Nephron progenitor cell (in vitro differentiated cells): ENCODE measurements around the gene PEX16.

ENCODE experiments used
- DNase-seq: peaks from one replicate; pipeline ENCODE4 v3.0.0; 2021
- H3K27ac Mint-ChIP-seq: 2 replicates; pipeline ENCODE4 v1.8.0; 2021; ENCODE audit warnings: mild to moderate bottlenecking, moderate library complexity, mixed read lengths
- H3K27me3 Mint-ChIP-seq: 2 replicates; pipeline ENCODE4 v1.8.0; 2021; ENCODE audit warnings: mild to moderate bottlenecking, low read depth, mixed read lengths; ENCODE audit not compliant: poor library complexity
- H3K36me3 Mint-ChIP-seq: 2 replicates; pipeline ENCODE4 v1.8.0; 2021; ENCODE audit warnings: low read depth, mixed read lengths
- H3K4me1 Mint-ChIP-seq: 2 replicates; pipeline ENCODE4 v1.8.0; 2021; ENCODE audit warnings: mixed read lengths
- H3K4me3 Mint-ChIP-seq: 2 replicates; pipeline ENCODE4 v1.8.0; 2021; ENCODE audit warnings: mild to moderate bottlenecking, moderate library complexity, mixed read lengths
- H3K9me3 Mint-ChIP-seq: 2 replicates; pipeline ENCODE4 v1.8.0; 2021; ENCODE audit warnings: mild to moderate bottlenecking, moderate library complexity, mixed read lengths
- TF ChIP-seq, protein P1 (sequence below): fragments of 200-600 bp; sonication (generic); IDR thresholded peaks from 2 replicates; pipeline ENCODE4 v1.5.0; 2021; ENCODE audit warnings: antibody characterized with exemption

Gene PEX16

GRCh38 chr11:45926536-45927331 is 9.1 kb upstream of the PEX16 start:
- peaks cover 4% of the 10 kb centered on the region for H3K36me3 Mint-ChIP-seq
- no peak for DNase-seq
- peaks cover 6% of the 10 kb centered on the region for H3K9me3 Mint-ChIP-seq
- TF ChIP-seq, protein P1, sequence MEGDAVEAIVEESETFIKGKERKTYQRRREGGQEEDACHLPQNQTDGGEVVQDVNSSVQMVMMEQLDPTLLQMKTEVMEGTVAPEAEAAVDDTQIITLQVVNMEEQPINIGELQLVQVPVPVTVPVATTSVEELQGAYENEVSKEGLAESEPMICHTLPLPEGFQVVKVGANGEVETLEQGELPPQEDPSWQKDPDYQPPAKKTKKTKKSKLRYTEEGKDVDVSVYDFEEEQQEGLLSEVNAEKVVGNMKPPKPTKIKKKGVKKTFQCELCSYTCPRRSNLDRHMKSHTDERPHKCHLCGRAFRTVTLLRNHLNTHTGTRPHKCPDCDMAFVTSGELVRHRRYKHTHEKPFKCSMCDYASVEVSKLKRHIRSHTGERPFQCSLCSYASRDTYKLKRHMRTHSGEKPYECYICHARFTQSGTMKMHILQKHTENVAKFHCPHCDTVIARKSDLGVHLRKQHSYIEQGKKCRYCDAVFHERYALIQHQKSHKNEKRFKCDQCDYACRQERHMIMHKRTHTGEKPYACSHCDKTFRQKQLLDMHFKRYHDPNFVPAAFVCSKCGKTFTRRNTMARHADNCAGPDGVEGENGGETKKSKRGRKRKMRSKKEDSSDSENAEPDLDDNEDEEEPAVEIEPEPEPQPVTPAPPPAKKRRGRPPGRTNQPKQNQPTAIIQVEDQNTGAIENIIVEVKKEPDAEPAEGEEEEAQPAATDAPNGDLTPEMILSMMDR: no peak
- H3K27ac Mint-ChIP-seq: no peak overlapping the region
- peaks cover 45% of the 10 kb centered on the region for H3K27me3 Mint-ChIP-seq
- no peak overlapping the region for H3K4me3 Mint-ChIP-seq
- peaks cover 32% of the 10 kb centered on the region for H3K4me1 Mint-ChIP-seq

DNA sequence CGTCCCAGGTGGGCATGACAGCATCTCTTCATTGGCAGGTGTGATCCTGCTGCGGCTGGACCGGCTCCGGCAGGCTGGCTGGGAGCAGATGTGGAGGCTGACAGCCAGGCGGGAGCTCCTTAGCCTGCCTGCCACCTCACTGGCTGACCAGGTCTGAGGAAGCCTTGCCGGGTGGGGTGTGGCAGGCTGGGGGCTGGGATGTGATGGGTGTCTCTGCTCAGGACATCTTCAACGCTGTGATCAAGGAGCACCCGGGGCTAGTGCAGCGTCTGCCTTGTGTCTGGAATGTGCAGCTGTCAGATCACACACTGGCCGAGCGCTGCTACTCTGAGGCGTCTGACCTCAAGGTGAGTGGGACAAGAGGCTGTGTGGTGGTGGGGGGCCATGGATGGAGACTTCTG is 8.3 kb upstream of the PEX16 start:
- TF ChIP-seq, protein P1: no peak
- Mint-ChIP-seq H3K27me3 (peaks cover 52% of the 10 kb centered on the region), H3K4me1 (peaks cover 32% of the 10 kb centered on the region), H3K36me3 (no peaks in the 10 kb centered on the region), H3K4me3 (no peak overlapping the region), H3K9me3 (peaks cover 6% of the 10 kb centered on the region), H3K27ac (no peak overlapping the region)
- DNase-seq: no peak

GRCh38 chr11:45925550-45925949 is 7.9 kb upstream of the PEX16 start:
- Mint-ChIP-seq H3K9me3 (peaks cover 6% of the 10 kb centered on the region), H3K4me1 (peaks cover 35% of the 10 kb centered on the region), H3K27me3 (peaks cover 57% of the 10 kb centered on the region), H3K4me3 (no peak overlapping the region), H3K36me3 (no peaks in the 10 kb centered on the region), H3K27ac (no peak overlapping the region)
- no peak for DNase-seq
- TF ChIP-seq, protein P1: no peak

DNA sequence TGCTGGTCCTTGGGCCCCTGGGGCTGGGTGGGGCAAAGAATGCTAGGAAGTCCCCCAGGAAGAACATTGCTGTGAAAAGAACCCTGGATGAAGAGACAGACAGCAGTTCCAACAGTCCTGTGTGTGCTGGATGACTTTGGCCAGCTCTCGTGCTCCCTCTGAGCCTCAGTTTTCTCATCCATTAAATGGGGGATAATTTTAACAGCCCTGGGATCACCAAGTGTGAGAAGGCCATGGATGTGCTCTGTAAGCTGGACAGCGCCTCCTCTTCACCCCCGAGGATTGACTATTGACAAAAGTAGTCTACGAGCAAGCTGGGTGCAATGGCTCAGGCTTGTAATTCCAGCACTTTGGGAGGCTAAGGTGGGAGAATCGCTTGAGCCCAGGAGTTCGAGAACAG is 7.2 kb upstream of the PEX16 start:
- DNase-seq: no peak
- Mint-ChIP-seq H3K27me3 (peaks cover 61% of the 10 kb centered on the region), H3K9me3 (peaks cover 6% of the 10 kb centered on the region), H3K4me1 (peaks cover 30% of the 10 kb centered on the region), H3K27ac (no peak overlapping the region), H3K4me3 (no peak overlapping the region), H3K36me3 (no peaks in the 10 kb centered on the region)
- TF ChIP-seq, protein P1: no peak

- TF ChIP-seq, protein P1: no peak
- Mint-ChIP-seq H3K36me3 (no peaks in the 10 kb centered on the region), H3K4me1 (peaks cover 25% of the 10 kb centered on the region), H3K27ac (no peak overlapping the region), H3K9me3 (peaks cover 6% of the 10 kb centered on the region), H3K4me3 (peak overlapping the region; percentile 60), H3K27me3 (peaks cover 60% of the 10 kb centered on the region)
- DNase-seq: no peak
These were observed 6.6 kb upstream of the PEX16 start for GRCh38 chr11:45924036-45924915.
